Liver (tissue), 9 donors: ENCODE measurements around the gene PIK3R3. TPM values are rescaled to one million over a fixed set of nuclear protein-coding genes. Genes with fewer than 3 reads are reported as not detected.

Experiments
- DNase-seq: peaks from one replicate; pipeline ENCODE4 v3.0.0-alpha.2; 2017; ENCODE audit warnings: low spot score
- H3K27ac ChIP-seq, 2 donors: one replicate each; pipeline ENCODE4 v1.7.0; 2013; ENCODE audit warnings: inconsistent platforms in 2 of 2, low read length in 2 of 2, control low read depth in 1 of 2, low read depth in 1 of 2, mild to moderate bottlenecking in 1 of 2
- H3K27me3 ChIP-seq, 4 donors: one replicate each; pipeline versions ENCODE4 v1.6.1 to v1.7.0; 2013; ENCODE audit warnings: low read length in 3 of 4, inconsistent platforms in 1 of 4, mild to moderate bottlenecking in 1 of 4, moderate library complexity in 1 of 4; ENCODE audit not compliant: control insufficient read depth in 4 of 4, insufficient read depth in 4 of 4
- H3K36me3 ChIP-seq, 4 donors: one replicate each; pipeline versions ENCODE4 v1.6.1 to v1.7.0; 2013; ENCODE audit warnings: low read length in 3 of 4, mild to moderate bottlenecking in 3 of 4, low read depth in 1 of 4, moderate library complexity in 1 of 4; ENCODE audit not compliant: control insufficient read depth in 4 of 4, insufficient read depth in 3 of 4
- H3K4me1 ChIP-seq, 4 donors: one replicate each; pipeline versions ENCODE4 v1.6.1 to v1.7.0; 2013; ENCODE audit warnings: low read length in 3 of 4, mild to moderate bottlenecking in 3 of 4, moderate library complexity in 1 of 4; ENCODE audit not compliant: control insufficient read depth in 4 of 4, insufficient read depth in 4 of 4
- H3K4me3 ChIP-seq, 3 donors: one replicate each; pipeline versions ENCODE4 v1.6.1 to v1.7.0; 2013; ENCODE audit warnings: low read length in 3 of 3, control low read depth in 1 of 3, low read depth in 1 of 3, mild to moderate bottlenecking in 1 of 3
- H3K9ac ChIP-seq, 2 donors: one replicate each; pipeline ENCODE4 v1.7.0; 2013; ENCODE audit warnings: low read length in 2 of 2, mild to moderate bottlenecking in 2 of 2, moderate library complexity in 2 of 2, control low read depth in 1 of 2, low read depth in 1 of 2
- H3K9me3 ChIP-seq, 4 donors: one replicate each; pipeline versions ENCODE4 v1.6.1 to v1.7.0; 2013; ENCODE audit warnings: low read length in 3 of 4; ENCODE audit not compliant: control insufficient read depth in 4 of 4
- ATF3 ChIP-seq: IDR thresholded peaks from 2 replicates; pipeline ENCODE4 v1.6.1; 2016; ENCODE audit warnings: antibody characterized with exemption
- EGR1 ChIP-seq, 2 donors: IDR thresholded peaks; 2 replicates each; pipeline ENCODE4 v1.6.1; 2016 to 2018; ENCODE audit warnings: antibody characterized with exemption in 2 of 2, low read depth in 2 of 2
- FOXA1 ChIP-seq: IDR thresholded peaks from 2 replicates; pipeline ENCODE4 v1.6.1; 2016; ENCODE audit warnings: antibody characterized with exemption
- FOXA2 ChIP-seq: IDR thresholded peaks from 2 replicates; pipeline ENCODE4 v1.6.1; 2016; ENCODE audit warnings: antibody characterized with exemption
- GABPA ChIP-seq, 2 donors: IDR thresholded peaks in 1 of 2; conservative IDR thresholded peaks in 1 of 2; 2 replicates each; pipeline ENCODE4 v1.6.1; 2016; ENCODE audit warnings: antibody characterized with exemption in 2 of 2, mild to moderate bottlenecking in 1 of 2, moderate library complexity in 1 of 2
- HNF4A ChIP-seq, 2 donors: conservative IDR thresholded peaks; 2 replicates each; pipeline ENCODE4 v1.6.1; 2016; ENCODE audit warnings: antibody characterized with exemption in 2 of 2, mild to moderate bottlenecking in 2 of 2
- HNF4G ChIP-seq: IDR thresholded peaks from 2 replicates; pipeline ENCODE4 v1.6.1; 2016; ENCODE audit warnings: antibody characterized with exemption
- JUND ChIP-seq, 2 donors: IDR thresholded peaks; 2 replicates each; pipeline ENCODE4 v1.6.1; 2016; ENCODE audit warnings: antibody characterized with exemption in 2 of 2
- NR2F2 ChIP-seq: IDR thresholded peaks from 2 replicates; pipeline ENCODE4 v1.6.1; 2016; ENCODE audit warnings: antibody characterized with exemption
- REST ChIP-seq: IDR thresholded peaks from 2 replicates; pipeline ENCODE4 v1.6.1; 2016; ENCODE audit warnings: antibody characterized with exemption, mild to moderate bottlenecking
- RXRA ChIP-seq, 2 donors: IDR thresholded peaks; 2 replicates each; pipeline ENCODE4 v1.6.1; 2017 to 2018; ENCODE audit warnings: antibody characterized with exemption in 2 of 2, mild to moderate bottlenecking in 1 of 2
- SP1 ChIP-seq: IDR thresholded peaks from 2 replicates; pipeline ENCODE4 v1.6.1; 2018; ENCODE audit warnings: antibody characterized with exemption, mild to moderate bottlenecking
- TAF1 ChIP-seq: conservative IDR thresholded peaks from 2 replicates; pipeline ENCODE4 v1.6.1; 2016; ENCODE audit warnings: antibody characterized with exemption, mild to moderate bottlenecking
- YY1 ChIP-seq: IDR thresholded peaks from 2 replicates; pipeline ENCODE4 v1.6.1; 2016; ENCODE audit warnings: antibody characterized with exemption, mild to moderate bottlenecking
- WGBS: extraction: QIAGEN DNeasy Blood & Tissue Kit; methylation state at CpG from one replicate; pipeline ENCODE4 v1.1.7; 2013; 5-methylcytosine and 5-hydroxymethylcytosine counted together
- polyA plus RNA-seq, 2 donors: library from polyadenylated mRNA; stranded (reverse) in 1 of 2; unstranded in 1 of 2; fragments of 200-250 nt in 1 of 2; fragments of >200 nt in 1 of 2; fragmentation: Nextera tagmentation in 1 of 2; extraction: Ambion mirVana in 1 of 2; gene quantifications; one replicate each; pipeline versions ENCODE4 v1.2.1 to v1.2.3, GENCODE V29; 2013 to 2015
- total RNA-seq, 2 donors: library from RNA; depleted of rRNA; stranded (reverse); fragments of >200 nt; gene quantifications; one replicate each; pipeline ENCODE4 v1.2.3, GENCODE V29; 2014
- TF ChIP-seq, protein P1 (sequence below): IDR thresholded peaks from 2 replicates; pipeline ENCODE4 v1.6.1; 2016; ENCODE audit warnings: antibody characterized with exemption
- donor health status: healthy.
- donor health status: healthy.
- donor health status: healthy.
- donor health status: healthy.
- donor health status: healthy.

PIK3R3 gene
- total and polyA plus RNA-seq, 4 donors: 1.5 to 4.6 (median 2.7) TPM

DNA sequence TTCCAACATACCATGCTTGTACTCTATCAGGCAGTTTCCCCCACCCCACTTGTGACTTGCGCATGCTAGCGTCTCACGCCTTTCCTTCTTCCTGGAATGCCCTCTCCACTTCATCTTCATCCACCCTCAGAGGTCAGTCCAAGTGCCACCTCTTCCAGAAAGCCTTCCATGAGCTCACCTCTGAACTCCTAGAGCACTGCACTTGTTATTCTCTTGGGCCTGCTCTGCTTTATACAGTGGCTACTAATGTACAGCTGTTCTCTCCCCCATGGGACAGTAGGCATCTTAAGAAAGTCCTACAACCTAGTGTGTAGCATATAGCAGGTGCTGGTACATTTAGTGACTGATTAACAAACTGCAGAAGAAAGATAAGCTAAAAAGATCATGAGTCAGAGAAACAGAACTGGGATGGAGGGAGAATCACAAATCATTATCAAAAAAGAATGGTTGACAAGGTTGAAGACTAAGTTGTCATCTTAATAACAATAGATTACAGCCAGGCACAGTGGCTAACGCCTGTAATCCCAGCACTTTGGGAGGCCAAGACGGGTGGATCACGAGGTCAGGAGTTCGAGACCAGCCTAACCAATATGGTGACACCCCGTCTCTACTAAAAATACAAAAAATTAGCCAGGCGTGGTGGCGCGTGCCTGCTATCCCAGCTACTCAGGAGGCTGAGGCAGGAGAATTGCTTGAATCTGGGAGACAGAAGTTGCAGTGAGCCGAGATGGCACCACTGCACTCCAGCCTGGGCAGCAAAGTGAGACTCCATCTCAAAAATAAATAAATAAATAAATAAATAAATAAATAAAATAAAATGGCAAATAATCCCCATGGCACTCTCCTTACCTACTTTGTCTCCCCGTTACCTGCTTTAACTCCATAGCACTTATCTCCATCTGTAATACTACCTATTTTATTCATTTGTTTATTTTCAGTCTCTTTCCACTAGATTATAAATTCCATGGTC is 26.2 kb upstream of the PIK3R3 start:
- H3K9ac ChIP-seq: no peak overlapping the region
- WGBS: 91% methylated on average over 13 of the region's 13 CpGs
- H3K27me3 ChIP-seq: no peaks in the 10 kb centered on the region
- no peak overlapping the region for H3K4me3 ChIP-seq
- no peaks in the 10 kb centered on the region for H3K36me3 ChIP-seq
- H3K27ac ChIP-seq: no peak overlapping the region
- no peaks in the 10 kb centered on the region for H3K4me1 ChIP-seq
- no peaks in the 10 kb centered on the region for H3K9me3 ChIP-seq
- TF ChIP-seq SP1 (no peak), ATF3 (no peak), JUND (IDR thresholded peaks at IDR 0.05) (no peak), HNF4A (conservative IDR thresholded peaks at IDR 0.05) (no peak), GABPA (IDR thresholded peaks at IDR 0.05 in 1 of 2, conservative IDR thresholded peaks at IDR 0.05 in 1 of 2) (no peak)
- no peak for DNase-seq

DNA sequence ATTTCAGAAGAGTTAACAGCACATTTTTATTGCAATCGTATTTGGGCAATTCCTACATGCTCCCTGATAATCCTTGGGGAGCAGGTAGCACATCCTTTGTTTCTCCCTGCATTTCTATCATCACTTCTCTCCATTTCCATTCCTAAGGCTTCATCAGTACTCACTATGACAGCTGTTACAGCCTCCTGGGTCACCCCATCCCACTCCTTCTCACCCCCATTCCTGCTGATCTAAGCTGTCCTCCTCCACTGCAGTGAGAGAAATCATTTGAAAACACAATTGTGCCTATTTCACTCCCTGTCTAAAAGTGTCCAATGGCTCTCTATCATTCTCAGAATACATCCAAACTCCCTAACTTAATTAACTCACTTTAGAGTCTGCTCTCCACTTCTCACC is 25.5 kb upstream of the PIK3R3 start:
- Histone ChIP-seq H3K4me1 (no peaks in the 10 kb centered on the region), H3K36me3 (no peaks in the 10 kb centered on the region), H3K9ac (no peak overlapping the region), H3K27me3 (no peaks in the 10 kb centered on the region), H3K4me3 (no peak overlapping the region), H3K27ac (no peak overlapping the region), H3K9me3 (no peaks in the 10 kb centered on the region)
- no peak for TF ChIP-seq TAF1
- TF ChIP-seq YY1: no peak
- TF ChIP-seq, protein P1, sequence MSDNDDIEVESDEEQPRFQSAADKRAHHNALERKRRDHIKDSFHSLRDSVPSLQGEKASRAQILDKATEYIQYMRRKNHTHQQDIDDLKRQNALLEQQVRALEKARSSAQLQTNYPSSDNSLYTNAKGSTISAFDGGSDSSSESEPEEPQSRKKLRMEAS: no peak
- no peak for TF ChIP-seq NR2F2
- no peak for TF ChIP-seq HNF4A (conservative IDR thresholded peaks at IDR 0.05)
- no peak for DNase-seq
- 91% methylated on average over 1 of the region's 1 CpG for WGBS

DNA sequence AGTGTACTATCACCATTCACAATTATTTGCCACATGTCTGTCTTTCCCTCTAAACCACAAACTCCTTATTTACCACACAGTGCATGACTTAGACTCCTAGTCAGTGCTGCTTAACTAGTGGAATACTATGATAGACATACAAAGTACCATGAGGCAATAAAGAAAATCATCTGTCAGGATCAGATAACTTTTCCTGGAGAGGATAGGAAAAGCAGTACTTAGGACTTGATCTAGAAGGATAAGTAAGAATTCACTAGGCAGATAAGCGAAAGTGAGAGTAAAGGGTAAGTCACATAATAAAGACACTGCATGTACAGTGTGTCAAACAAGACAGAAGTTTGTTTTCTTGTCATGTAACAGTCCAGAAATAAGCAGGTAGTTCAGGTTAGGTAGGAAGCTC is 21.3 kb upstream of the PIK3R3 start:
- H3K27me3 ChIP-seq: no peaks in the 10 kb centered on the region
- H3K36me3 ChIP-seq: no peaks in the 10 kb centered on the region
- no peak for DNase-seq
- no peak overlapping the region for H3K9ac ChIP-seq
- H3K4me1 ChIP-seq: no peaks in the 10 kb centered on the region
- H3K4me3 ChIP-seq: no peak overlapping the region
- TF ChIP-seq GABPA (IDR thresholded peaks at IDR 0.05 in 1 of 2, conservative IDR thresholded peaks at IDR 0.05 in 1 of 2) (no peak), YY1 (no peak), NR2F2 (no peak), SP1 (no peak), FOXA2 (no peak), FOXA1 (no peak), HNF4G (no peak)
- TF ChIP-seq, protein P1: no peak
- WGBS: 95% methylated on average over 1 of the region's 1 CpG
- H3K9me3 ChIP-seq: no peaks in the 10 kb centered on the region
- H3K27ac ChIP-seq: no peak overlapping the region

- Histone ChIP-seq H3K4me1 (no peaks in the 10 kb centered on the region), H3K4me3 (no peak overlapping the region), H3K9ac (no peak overlapping the region), H3K27me3 (no peaks in the 10 kb centered on the region), H3K36me3 (no peaks in the 10 kb centered on the region), H3K9me3 (no peaks in the 10 kb centered on the region), H3K27ac (no peak overlapping the region)
- WGBS: 92% methylated on average over 1 of the region's 1 CpG
- no peak for DNase-seq
- TF ChIP-seq, protein P1: no peak
- TF ChIP-seq JUND (IDR thresholded peaks at IDR 0.05) (no peak), REST (no peak), HNF4G (no peak), EGR1 (IDR thresholded peaks at IDR 0.05; ENCODE audit: low read depth in 2 of 2) (no peak), SP1 (no peak), HNF4A (conservative IDR thresholded peaks at IDR 0.05) (no peak), RXRA (IDR thresholded peaks at IDR 0.05) (no peak), GABPA (IDR thresholded peaks at IDR 0.05 in 1 of 2, conservative IDR thresholded peaks at IDR 0.05 in 1 of 2) (no peak), YY1 (no peak)
These were observed 20.8 kb upstream of the PIK3R3 start for GRCh38 chr1:46153228-46153627.
